SH-SY5Y (cell line): ENCODE results near the gene KRTAP4-5.

Source experiments
- GATA2 ChIP-seq: IDR thresholded peaks from 2 replicates; pipeline ENCODE4 v1.6.1; 2011; ENCODE audit warnings: mild to moderate bottlenecking, low read depth, low read length
- GATA3 ChIP-seq: IDR thresholded peaks from 2 replicates; pipeline ENCODE4 v1.6.1; 2011; ENCODE audit warnings: low read depth, mild to moderate bottlenecking, low read length, moderate library complexity

Gene KRTAP4-5

GRCh38 chr17:41160648-41161047 lies 11.0 kb upstream of the KRTAP4-5 start, which contains the start of gene KRTAP4-4:
KRTAP4-4 (minus strand) TSS chr17:41160748; CDS start chr17:41160691, 57 bp downstream.
- no peak for TF ChIP-seq GATA2
- no peak for TF ChIP-seq GATA3

- TF ChIP-seq GATA2 = no peak
- TF ChIP-seq GATA3 = no peak
Observed at GRCh38 chr17:41153856-41154255, 4.2 kb upstream of the KRTAP4-5 start.

- TF ChIP-seq GATA2 = no peak
- no peak for TF ChIP-seq GATA3
Observed at GRCh38 chr17:41151525-41151924, 1.9 kb upstream of the KRTAP4-5 start.

GRCh38 chr17:41150026-41150425 lies 401 bp upstream of the KRTAP4-5 start:
- no peak for TF ChIP-seq GATA2
- no peak for TF ChIP-seq GATA3

GRCh38 chr17:41147531-41148204 lies 2.0 kb downstream of the KRTAP4-5 start:
- TF ChIP-seq GATA2 = no peak
- no peak for TF ChIP-seq GATA3

DNA sequence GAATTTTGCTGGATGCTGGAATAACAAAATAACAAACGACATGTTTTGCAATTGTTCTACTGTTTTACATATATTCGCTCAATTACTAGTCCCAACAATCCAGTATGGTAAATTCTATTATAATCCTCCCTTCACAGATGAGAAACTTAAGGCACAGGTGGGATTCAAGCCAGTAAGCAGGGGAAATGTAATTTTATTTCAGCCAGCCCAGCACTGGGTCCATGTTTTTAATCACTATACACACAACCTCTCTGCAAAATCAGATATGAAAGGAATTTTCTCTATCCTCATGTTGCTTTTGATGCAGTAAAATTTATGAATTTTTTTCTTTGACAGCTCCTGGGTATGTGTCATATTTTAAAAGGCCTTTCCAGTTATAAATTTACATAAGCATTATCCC lies 4.4 kb downstream of the KRTAP4-5 start:
- TF ChIP-seq GATA2 (no peak), GATA3 (no peak)

GRCh38 chr17:41144846-41145245 lies 4.8 kb downstream of the KRTAP4-5 start:
- TF ChIP-seq GATA3 = no peak
- TF ChIP-seq GATA2 = no peak

GRCh38 chr17:41141361-41141760 lies 8.3 kb downstream of the KRTAP4-5 start:
- TF ChIP-seq GATA3 (no peak), GATA2 (no peak)

DNA sequence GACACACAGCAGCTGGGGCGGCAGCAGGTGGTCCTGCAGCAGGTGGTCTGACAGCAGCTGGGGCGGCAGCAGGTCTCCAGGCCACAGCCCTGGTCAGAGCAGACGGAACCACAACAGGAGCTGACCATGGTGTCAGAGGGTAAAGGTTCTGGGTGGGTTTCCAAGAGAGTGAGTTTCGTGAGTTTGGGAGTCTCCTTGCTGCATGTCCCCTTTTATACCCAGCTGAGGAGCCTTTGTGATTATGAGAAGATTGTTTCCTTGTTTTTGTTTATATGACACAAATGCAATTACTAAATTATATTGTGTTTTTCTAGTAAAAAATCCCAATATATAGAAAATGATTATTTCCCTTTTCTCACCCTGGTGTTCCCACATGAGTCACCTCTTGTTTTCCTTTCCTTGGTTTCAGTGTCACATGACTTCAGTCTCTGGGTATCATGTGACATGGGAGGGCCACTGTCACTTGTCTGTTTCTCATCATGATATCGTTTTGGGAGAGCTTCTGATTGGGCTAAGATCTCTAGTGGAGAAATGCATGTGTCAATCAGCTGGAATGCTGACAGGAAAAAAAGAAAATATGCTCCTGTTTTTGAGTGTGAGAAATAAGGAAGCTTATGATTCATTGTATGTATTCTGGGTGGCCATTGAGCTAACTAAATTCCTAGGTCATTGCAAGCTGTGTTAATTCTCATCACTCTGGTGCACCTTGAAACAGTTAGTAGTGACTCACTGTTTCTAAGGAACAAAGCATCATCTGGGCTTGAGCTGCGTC lies 9.1 kb downstream of the KRTAP4-5 start, which contains the start of gene KRTAP4-6:
Gene KRTAP4-6, minus strand, starts transcription at position 185 of the 772 bp plus-strand sequence. Its CDS starts 57 bp downstream, at position 128.
- TF ChIP-seq GATA2 = no peak
- TF ChIP-seq GATA3 = no peak

DNA sequence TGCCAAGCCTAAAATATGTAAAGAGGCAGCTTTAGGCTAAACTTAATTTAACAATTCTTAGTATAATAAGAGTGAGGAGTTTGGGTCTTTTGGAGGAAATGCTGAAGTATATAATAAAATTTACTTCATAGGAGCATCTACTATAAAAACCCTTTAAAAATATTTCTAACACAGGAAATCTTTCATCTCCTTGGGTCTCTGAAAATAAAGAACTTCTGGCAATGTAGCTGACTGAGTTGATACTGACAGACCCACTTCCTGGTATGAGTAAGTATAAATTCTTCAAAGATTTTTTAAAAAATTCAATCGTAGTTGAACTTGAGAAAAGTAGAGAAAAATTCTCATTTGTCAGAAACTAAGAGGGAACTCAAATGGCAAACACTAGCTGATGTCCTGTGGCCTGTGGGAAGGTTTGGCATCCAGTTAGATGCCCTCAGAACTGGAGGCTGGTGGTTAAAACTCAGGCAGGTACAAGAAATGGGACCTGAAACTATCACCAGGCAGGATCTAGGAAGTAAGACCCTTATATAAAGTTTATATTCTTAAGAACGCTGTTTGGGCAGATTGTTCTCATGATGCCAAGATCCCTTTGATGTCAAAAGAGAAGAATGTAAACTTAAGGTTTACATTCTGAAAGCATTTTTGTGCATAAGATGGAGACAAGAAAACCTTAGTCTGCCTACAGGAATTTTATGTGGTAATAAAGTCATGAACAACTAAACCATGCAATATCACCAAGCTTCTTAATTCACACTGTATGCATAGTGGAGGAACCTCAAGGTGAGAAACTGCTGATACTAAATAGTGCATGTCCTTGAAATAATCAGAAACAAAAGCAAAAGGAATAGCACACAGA lies 15.5 kb downstream of the KRTAP4-5 start:
- TF ChIP-seq GATA3 = no peak
- no peak for TF ChIP-seq GATA2

GRCh38 chr17:41131979-41132378 lies 17.6 kb downstream of the KRTAP4-5 start:
- TF ChIP-seq GATA2 (no peak), GATA3 (no peak)

DNA sequence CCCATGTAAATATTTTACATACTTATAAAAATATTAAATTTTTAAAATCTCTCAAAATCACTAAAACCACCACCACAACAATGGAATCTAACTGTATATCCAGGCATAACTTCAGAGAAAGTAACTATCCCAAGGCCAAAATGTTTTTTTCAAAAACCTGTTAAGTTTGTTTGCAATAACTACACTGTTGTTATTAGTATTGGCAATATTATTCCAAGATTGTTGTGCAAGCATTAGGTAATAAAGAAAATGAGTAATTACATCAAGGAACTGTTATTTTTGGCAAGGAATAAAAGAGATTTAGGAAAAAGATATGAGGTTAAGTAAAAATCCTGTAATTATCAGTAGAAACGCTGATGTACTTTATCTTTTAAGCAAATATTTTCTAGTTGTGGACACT lies 22.3 kb downstream of the KRTAP4-5 start:
- no peak for TF ChIP-seq GATA2
- no peak for TF ChIP-seq GATA3

DNA sequence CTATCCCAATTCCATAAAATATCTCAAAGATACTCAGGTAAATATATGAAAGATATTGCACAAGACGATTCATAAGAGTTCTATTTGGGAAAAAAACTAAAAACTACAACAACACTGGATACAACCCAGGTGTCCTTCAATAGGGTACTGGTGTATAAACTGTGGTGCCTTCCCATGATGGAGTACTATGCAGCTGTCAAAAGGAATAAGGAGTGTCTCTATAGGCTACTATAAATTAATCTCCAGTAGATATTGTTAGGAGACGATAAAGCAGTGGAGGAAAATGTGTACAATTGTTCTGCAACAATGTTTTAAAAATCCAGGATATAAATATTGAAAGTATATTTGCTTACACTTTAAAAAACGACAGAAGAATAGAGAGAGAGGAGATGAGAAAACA lies 23.2 kb downstream of the KRTAP4-5 start:
- no peak for TF ChIP-seq GATA3
- no peak for TF ChIP-seq GATA2

DNA sequence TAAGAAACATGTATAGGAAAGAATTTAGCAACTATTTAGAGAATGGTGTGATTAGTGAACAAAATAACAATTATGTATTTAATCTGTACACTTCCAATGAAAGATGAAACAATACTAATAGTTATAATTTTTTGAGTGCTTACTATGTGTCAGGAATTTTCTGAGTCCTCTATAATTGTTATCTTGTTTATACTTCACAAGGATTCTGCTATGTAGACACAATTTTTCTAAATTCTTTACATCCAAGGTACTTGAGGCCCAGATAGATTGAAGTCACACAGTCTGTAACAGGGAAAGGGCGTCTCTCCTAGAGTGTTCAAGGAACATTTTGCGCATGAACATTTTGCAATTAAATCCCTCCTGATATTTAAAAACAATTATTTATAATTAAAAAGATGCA lies 24.6 kb downstream of the KRTAP4-5 start:
- TF ChIP-seq GATA2 (no peak), GATA3 (no peak)
